SK-N-SH treated with all-trans-retinoic acid at 6 μM for 48 hours (cell line): Measurements from ENCODE around the gene FLAD1.

Experiments
- ARNTL ChIP-seq: fragments of 450-650 bp; formaldehyde crosslinking; IDR thresholded peaks from 2 replicates; pipeline ENCODE4 v1.5.0; 2020; ENCODE audit warnings: low read depth, mild to moderate bottlenecking, moderate library complexity, borderline replicate concordance
- CSDC2 ChIP-seq: fragments of 250-450 bp; sonication (Bioruptor Pico); IDR thresholded peaks from 2 replicates; pipeline ENCODE4 v1.5.0; 2020; ENCODE audit warnings: mild to moderate bottlenecking, moderate library complexity
- PPARA ChIP-seq: fragments of 250-450 bp; sonication (Bioruptor Pico); IDR thresholded peaks from 2 replicates; pipeline ENCODE4 v1.5.0; 2020; ENCODE audit warnings: mild to moderate bottlenecking, borderline replicate concordance
- RARB ChIP-seq: fragments of 250-450 bp; sonication (Bioruptor Pico); IDR thresholded peaks from 2 replicates; pipeline ENCODE4 v1.8.0; 2021; ENCODE audit warnings: mild to moderate bottlenecking, moderate library complexity
- SNAI2 ChIP-seq: fragments of 250-450 bp; sonication (Bioruptor Pico); IDR thresholded peaks from 2 replicates; pipeline ENCODE4 v1.5.0; 2020; ENCODE audit warnings: mild to moderate bottlenecking, moderate library complexity
- TCF4 ChIP-seq: fragments of 250-450 bp; sonication (Bioruptor Pico); IDR thresholded peaks from 2 replicates; pipeline ENCODE4 v1.8.0; 2021; ENCODE audit warnings: mild to moderate bottlenecking, moderate library complexity, borderline replicate concordance
- TOX ChIP-seq: fragments of 250-450 bp; sonication (Bioruptor Pico); IDR thresholded peaks from 2 replicates; pipeline ENCODE4 v1.8.0; 2021; ENCODE audit warnings: mild to moderate bottlenecking, moderate library complexity, borderline replicate concordance
- ZC3H10 ChIP-seq: fragments of 250-450 bp; sonication (Bioruptor Pico); IDR thresholded peaks from 2 replicates; pipeline ENCODE4 v1.5.1; 2021; ENCODE audit warnings: mild to moderate bottlenecking, moderate library complexity
- ZFP3 ChIP-seq: fragments of 250-450 bp; sonication (Bioruptor Pico); IDR thresholded peaks from 2 replicates; pipeline ENCODE4 v1.5.0; 2020; ENCODE audit warnings: mild to moderate bottlenecking, moderate library complexity
- ZFP30 ChIP-seq: fragments of 450-650 bp; formaldehyde crosslinking; IDR thresholded peaks from 2 replicates; pipeline ENCODE4 v1.5.0; 2022; ENCODE audit warnings: mild to moderate bottlenecking, moderate library complexity
- TF ChIP-seq, protein P1 (sequence below): fragments of 250-450 bp; sonication (Bioruptor Pico); IDR thresholded peaks from 2 replicates; pipeline ENCODE4 v1.8.0; 2020; ENCODE audit warnings: mild to moderate bottlenecking, moderate library complexity, borderline replicate concordance
- TF ChIP-seq, protein P2 (sequence below): fragments of 250-450 bp; sonication (Bioruptor Pico); IDR thresholded peaks from 2 replicates; pipeline ENCODE4 v1.8.0; 2021; ENCODE audit warnings: low read depth, mild to moderate bottlenecking, moderate library complexity, borderline replicate concordance
- TF ChIP-seq, protein P3 (sequence below): fragments of 250-450 bp; sonication (Bioruptor Pico); IDR thresholded peaks from 2 replicates; pipeline ENCODE4 v1.5.1; 2021; ENCODE audit warnings: mild to moderate bottlenecking, moderate library complexity

GRCh38 chr1:154988058-154988954, 5.2 kb downstream of the FLAD1 start:
- TF ChIP-seq TCF4 (CRISPR knock-in tag) = no peak
- no peak for TF ChIP-seq ARNTL (CRISPR knock-in tag)
- TF ChIP-seq, protein P1, sequence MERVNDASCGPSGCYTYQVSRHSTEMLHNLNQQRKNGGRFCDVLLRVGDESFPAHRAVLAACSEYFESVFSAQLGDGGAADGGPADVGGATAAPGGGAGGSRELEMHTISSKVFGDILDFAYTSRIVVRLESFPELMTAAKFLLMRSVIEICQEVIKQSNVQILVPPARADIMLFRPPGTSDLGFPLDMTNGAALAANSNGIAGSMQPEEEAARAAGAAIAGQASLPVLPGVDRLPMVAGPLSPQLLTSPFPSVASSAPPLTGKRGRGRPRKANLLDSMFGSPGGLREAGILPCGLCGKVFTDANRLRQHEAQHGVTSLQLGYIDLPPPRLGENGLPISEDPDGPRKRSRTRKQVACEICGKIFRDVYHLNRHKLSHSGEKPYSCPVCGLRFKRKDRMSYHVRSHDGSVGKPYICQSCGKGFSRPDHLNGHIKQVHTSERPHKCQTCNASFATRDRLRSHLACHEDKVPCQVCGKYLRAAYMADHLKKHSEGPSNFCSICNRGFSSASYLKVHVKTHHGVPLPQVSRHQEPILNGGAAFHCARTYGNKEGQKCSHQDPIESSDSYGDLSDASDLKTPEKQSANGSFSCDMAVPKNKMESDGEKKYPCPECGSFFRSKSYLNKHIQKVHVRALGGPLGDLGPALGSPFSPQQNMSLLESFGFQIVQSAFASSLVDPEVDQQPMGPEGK (CRISPR knock-in tag) = no peak
- TF ChIP-seq ZFP3 (CRISPR knock-in tag) = no peak
- no peak for TF ChIP-seq CSDC2 (CRISPR knock-in tag)
- TF ChIP-seq PPARA (CRISPR knock-in tag) = no peak
- TF ChIP-seq, protein P2, sequence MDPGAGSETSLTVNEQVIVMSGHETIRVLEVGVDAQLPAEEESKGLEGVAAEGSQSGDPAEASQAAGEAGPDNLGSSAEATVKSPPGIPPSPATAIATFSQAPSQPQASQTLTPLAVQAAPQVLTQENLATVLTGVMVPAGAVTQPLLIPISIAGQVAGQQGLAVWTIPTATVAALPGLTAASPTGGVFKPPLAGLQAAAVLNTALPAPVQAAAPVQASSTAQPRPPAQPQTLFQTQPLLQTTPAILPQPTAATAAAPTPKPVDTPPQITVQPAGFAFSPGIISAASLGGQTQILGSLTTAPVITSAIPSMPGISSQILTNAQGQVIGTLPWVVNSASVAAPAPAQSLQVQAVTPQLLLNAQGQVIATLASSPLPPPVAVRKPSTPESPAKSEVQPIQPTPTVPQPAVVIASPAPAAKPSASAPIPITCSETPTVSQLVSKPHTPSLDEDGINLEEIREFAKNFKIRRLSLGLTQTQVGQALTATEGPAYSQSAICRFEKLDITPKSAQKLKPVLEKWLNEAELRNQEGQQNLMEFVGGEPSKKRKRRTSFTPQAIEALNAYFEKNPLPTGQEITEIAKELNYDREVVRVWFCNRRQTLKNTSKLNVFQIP (CRISPR knock-in tag) = no peak
- no peak for TF ChIP-seq ZC3H10 (CRISPR knock-in tag)
- no peak for TF ChIP-seq SNAI2 (CRISPR knock-in tag)
- TF ChIP-seq RARB (CRISPR knock-in tag) = no peak
- no peak for TF ChIP-seq ZFP30 (CRISPR knock-in tag)
- TF ChIP-seq, protein P3, sequence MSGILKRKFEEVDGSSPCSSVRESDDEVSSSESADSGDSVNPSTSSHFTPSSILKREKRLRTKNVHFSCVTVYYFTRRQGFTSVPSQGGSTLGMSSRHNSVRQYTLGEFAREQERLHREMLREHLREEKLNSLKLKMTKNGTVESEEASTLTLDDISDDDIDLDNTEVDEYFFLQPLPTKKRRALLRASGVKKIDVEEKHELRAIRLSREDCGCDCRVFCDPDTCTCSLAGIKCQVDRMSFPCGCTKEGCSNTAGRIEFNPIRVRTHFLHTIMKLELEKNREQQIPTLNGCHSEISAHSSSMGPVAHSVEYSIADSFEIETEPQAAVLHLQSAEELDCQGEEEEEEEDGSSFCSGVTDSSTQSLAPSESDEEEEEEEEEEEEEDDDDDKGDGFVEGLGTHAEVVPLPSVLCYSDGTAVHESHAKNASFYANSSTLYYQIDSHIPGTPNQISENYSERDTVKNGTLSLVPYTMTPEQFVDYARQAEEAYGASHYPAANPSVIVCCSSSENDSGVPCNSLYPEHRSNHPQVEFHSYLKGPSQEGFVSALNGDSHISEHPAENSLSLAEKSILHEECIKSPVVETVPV (CRISPR knock-in tag) = no peak
- TF ChIP-seq TOX (CRISPR knock-in tag) = no peak
